Measurements from ENCODE around the gene REPS1. TPM values are rescaled to one million over a fixed set of nuclear protein-coding genes. Genes with fewer than 3 reads are reported as not detected.

Gene REPS1
- total RNA-seq, 1 experiment from 2014 or later: 74.4 TPM

DNA sequence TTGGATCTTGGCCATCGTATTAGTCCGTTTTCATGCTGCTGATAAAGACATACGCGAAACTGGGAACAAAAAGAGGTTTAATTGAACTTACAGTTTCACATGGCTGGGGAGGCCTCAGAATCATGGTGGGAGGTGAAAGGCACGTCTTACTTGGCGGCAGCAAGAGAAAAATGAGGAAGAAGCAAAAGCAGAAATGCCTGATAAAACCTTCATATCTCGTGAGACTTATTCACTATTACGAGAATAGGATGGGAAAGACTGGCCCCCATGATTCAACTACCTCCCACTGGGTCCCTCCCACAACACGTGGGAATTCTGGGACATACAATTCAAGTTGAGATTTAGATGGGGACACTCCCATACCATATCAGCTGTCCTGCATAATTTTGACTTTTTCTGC lies 20.1 kb upstream of the REPS1 start:
- Histone ChIP-seq H3K9ac (ENCODE audit: extremely low read depth, insufficient read length, low read length) (no peak overlapping the region), H2BK5ac (ENCODE audit: insufficient read length, low read length) (no peak overlapping the region), H3K4ac (ENCODE audit: low read depth, low read length) (no peak overlapping the region), H4K91ac (ENCODE audit: insufficient read length, low read depth, low read length) (no peak overlapping the region), H3K27ac (ENCODE audit: insufficient read length, low read depth, low read length) (no peak overlapping the region), H3K18ac (ENCODE audit: insufficient read length, low read depth, low read length) (no peak overlapping the region), H2BK12ac (ENCODE audit: insufficient read length, low read depth, low read length) (no peak overlapping the region), H4K20me1 (ENCODE audit: control insufficient read depth, insufficient read depth, insufficient read length) (no peaks in the 10 kb centered on the region), H3K4me1 (ENCODE audit: insufficient read depth, low read length) (no peaks in the 10 kb centered on the region; the same call in 1 of the 2 replicates), H3K23me2 (ENCODE audit: insufficient read length, low read depth, low read length, poor library complexity, severe bottlenecking) (no peaks in the 10 kb centered on the region), H2BK120ac (ENCODE audit: low read depth, low read length, poor library complexity, severe bottlenecking) (no peak overlapping the region), H2AK5ac (ENCODE audit: insufficient read length, low read length) (no peak overlapping the region), H2BK20ac (ENCODE audit: low read depth, low read length, poor library complexity, severe bottlenecking) (no peak overlapping the region), H4K5ac (ENCODE audit: insufficient read length, low read depth, low read length) (no peak overlapping the region), H3K27me3 (ENCODE audit: insufficient read depth, low read length) (no peaks in the 10 kb centered on the region), H2BK15ac (ENCODE audit: low read depth, low read length) (no peak overlapping the region), H3K56ac (ENCODE audit: insufficient read length, low read depth, low read length) (no peak overlapping the region), H3K79me2 (ENCODE audit: insufficient read depth, low read length) (no peaks in the 10 kb centered on the region), H3T11ph (ENCODE audit: low read length) (no peak overlapping the region), H3K9me3 (ENCODE audit: control insufficient read depth, low read depth, low read length) (no peaks in the 10 kb centered on the region), H3K14ac (ENCODE audit: insufficient read depth, low read length) (no peak overlapping the region), H3K23ac (ENCODE audit: insufficient read length, low read depth, low read length) (no peak overlapping the region), H3K79me1 (ENCODE audit: insufficient read depth, low read depth, low read length, poor library complexity, severe bottlenecking) (no peaks in the 10 kb centered on the region), H4K8ac (replicated peaks; ENCODE audit: insufficient read length, low read depth, low read length) (no peak overlapping the region), H3K4me2 (ENCODE audit: insufficient read depth, insufficient read length, low read length) (no peak overlapping the region), H2AFZ (ENCODE audit: low read length) (no peak overlapping the region)
- no CpG with 5 or more reads among the region's 9 CpGs for WGBS (ENCODE audit: extremely low coverage, insufficient read length, low lambda C conversion rate)
- Mint-ChIP-seq H3K4me3 (no peak overlapping the region), H3K27ac (no peak overlapping the region), H3K4me1 (peaks cover 14 to 24% of the 10 kb centered on the region in 2 experiments), H3K9me3 (no peaks in the 10 kb centered on the region), H3K36me3 (ENCODE audit: insufficient read depth in 1 of 3, low read depth in 3 of 3) (no peaks in the 10 kb centered on the region), H3K27me3 (ENCODE audit: low read depth) (no peaks in the 10 kb centered on the region)
- TF ChIP-seq, protein P1, sequence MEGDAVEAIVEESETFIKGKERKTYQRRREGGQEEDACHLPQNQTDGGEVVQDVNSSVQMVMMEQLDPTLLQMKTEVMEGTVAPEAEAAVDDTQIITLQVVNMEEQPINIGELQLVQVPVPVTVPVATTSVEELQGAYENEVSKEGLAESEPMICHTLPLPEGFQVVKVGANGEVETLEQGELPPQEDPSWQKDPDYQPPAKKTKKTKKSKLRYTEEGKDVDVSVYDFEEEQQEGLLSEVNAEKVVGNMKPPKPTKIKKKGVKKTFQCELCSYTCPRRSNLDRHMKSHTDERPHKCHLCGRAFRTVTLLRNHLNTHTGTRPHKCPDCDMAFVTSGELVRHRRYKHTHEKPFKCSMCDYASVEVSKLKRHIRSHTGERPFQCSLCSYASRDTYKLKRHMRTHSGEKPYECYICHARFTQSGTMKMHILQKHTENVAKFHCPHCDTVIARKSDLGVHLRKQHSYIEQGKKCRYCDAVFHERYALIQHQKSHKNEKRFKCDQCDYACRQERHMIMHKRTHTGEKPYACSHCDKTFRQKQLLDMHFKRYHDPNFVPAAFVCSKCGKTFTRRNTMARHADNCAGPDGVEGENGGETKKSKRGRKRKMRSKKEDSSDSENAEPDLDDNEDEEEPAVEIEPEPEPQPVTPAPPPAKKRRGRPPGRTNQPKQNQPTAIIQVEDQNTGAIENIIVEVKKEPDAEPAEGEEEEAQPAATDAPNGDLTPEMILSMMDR (conservative IDR thresholded peaks at IDR 0.05): no peak
- DNase-seq: no peak
